Suppressor macrophage treated with lipopolysaccharide for 1 hour (primary cell): ENCODE measurements around the gene CDC73.
A peak's percentile ranks its signal among the peaks of the same experiment; 100 is the strongest.
"Not testable (repeated sequence)": the region's sequence is repeated elsewhere in the genome, so short reads cannot be mapped to it uniquely, and the experiment has no call there.

Experiments used
- DNase-seq, 3 donors: peaks; one replicate each; pipeline ENCODE4 v3.0.0-alpha.2; 2020 to 2022

The CDC73 gene

GRCh38 chr1:193181985-193182384, 60.2 kb downstream of the CDC73 start:
- no peak for DNase-seq

DNA sequence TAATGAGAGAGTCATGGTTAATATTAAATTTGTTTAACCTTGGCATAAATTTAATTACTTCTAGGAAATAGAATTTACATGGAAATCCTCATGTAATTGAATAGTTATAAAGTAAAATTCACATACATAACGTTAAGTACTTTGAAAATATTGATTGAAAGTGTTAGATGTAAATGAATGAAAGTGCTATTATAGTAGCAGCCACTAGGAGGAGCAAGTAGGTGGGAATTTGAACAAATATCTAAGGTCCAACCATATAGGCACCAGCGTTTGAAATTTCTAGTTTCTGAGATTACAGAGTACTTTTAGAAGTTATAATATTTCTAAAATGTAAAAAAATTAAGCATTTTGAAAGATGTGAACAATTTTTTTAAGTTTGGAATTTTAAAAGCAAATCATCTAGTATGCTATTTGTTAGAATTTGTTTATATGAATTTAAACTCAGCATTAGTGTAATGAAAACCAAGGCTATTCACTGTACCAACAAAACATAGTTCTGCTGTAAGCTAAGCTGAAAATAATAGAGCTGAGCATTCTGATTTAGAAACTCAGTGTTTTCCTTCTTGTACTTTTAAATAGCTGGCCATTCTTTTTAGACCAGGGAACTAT, 61.3 kb downstream of the CDC73 start:
- peak; percentile 71 to 76 (median 75) for DNase-seq

- no peak for DNase-seq
Measured at GRCh38 chr1:193184776-193185175, 62.9 kb downstream of the CDC73 start.

GRCh38 chr1:193185211-193185610, 63.4 kb downstream of the CDC73 start:
- DNase-seq: no peak

- peak in 2 of 3 donors; percentile 7 to 22 for DNase-seq
Measured at GRCh38 chr1:193185901-193186731, 64.3 kb downstream of the CDC73 start, which contains the start of gene B3GALT2. Gene B3GALT2, minus strand, starts transcription at chr1:193186613. Its CDS starts 5,051 bp downstream, at chr1:193181562.

DNA sequence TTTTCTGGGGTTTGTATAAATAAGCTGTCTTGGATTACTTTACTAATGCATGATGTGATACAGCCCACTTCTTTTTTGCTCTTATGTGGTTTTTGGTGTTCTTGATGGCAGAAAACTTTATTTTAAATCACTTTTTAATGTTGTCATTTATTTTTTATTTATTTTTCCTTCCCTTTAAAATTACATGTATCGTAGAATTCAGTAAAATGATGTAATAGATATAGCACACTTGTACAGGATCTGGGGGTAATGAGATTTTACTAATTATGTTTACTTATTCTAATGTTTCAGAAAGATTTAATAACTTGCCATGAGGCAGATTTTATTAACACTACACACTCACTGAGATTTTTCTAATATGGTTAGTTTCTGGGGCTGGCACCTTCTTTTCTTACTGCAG, 65.3 kb downstream of the CDC73 start:
- no peak for DNase-seq

GRCh38 chr1:193188915-193189314, 67.1 kb downstream of the CDC73 start:
- DNase-seq: not testable (repeated sequence)

DNA sequence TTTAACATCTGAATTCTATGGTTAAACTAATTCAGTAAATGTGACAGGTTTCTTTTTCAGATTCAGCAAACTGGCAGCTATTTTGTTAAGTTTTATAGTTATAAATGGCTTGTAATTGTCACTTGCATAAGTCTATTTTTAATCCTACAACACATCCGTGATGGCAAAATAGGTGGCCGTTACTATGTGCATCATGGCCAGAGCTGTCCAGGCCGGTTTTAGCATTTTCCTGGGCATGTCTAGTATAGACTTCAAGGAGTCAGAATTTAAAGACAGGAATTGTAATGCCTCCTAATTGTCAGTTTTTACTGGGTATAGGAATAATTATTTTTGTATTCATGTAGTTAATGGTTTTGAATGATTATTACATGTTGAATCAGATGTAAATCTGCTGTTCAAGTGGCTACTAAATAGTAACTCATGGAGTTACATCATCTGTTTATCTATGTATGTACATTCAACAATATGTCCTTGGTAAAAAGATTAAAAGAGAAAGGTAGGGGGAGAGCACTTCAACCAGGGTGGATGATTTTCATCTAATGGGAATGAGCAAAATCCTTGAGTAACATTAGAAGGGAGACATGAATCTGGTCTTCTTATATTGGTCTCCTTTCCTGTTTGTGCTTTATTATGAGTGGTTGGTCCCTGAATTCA, 67.7 kb downstream of the CDC73 start:
- DNase-seq: no peak

DNA sequence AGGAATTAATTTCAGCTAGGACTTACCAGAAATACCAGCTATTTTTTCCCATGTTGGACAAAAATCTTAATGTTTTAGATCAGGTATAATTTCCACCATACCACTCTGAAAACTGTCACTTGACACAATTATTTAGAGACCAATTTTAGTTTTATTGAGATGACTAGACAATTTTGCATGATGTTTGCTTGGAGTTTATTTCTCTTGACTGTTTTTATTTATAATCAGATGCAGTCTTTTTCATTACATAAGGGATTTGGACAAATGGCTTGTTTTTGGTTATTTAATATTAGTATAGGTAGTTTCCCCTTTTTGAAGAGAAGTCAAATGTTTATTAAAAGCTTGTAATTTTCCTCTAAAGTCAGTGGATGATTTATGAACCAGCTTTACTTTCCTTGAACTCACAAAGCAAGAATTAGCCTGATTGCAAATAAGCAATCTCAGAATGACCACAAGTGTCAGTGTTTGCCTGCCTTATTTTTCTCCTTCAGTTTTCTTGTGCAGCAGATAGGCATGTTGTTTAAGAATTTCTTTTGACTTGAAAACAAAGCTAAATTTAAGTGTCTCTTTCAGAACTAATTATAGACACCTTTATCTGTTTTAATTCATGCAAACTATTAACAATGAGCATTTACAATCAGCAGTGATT, 68.4 kb downstream of the CDC73 start:
- DNase-seq: no peak

GRCh38 chr1:193192586-193192985, 70.8 kb downstream of the CDC73 start:
- DNase-seq: no peak

DNA sequence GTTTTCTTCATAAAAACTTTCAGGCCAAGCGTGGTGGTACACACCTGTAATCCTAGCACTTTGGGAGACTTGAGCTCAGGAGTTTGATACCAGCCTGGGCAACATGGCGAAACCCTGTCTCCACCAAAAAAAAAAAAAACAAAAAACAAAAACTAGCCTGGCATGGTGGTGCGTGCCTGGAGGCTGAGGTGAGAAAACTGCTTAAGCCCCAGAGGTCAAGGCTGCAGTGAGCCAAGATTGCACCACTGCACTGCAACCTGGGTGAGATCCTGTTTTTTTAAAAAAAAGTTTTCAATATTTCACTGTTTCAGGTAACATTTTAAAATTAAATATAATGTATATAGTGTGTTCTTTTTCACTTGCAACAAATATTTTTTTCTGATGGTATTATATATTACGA, 78.1 kb downstream of the CDC73 start:
- no peak for DNase-seq

DNA sequence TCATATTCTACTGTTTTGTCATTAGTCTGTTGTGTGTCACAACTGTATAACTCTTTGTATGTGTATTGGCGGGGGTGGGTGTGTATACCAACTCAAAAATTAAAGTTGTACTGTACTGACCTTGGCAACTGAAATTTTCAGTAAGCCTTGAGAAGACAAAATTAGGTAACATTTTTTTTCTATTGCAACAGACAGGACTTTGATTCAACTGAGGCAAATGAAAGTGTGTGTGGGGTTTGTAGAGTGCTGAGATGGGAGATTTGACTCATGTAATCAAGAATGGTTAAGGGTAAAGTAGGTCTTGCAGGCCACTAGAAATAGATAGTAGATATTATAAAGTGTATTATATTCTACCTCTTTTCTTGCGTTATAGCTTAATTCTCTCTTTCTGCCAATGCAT, 79.2 kb downstream of the CDC73 start:
- DNase-seq: no peak

DNA sequence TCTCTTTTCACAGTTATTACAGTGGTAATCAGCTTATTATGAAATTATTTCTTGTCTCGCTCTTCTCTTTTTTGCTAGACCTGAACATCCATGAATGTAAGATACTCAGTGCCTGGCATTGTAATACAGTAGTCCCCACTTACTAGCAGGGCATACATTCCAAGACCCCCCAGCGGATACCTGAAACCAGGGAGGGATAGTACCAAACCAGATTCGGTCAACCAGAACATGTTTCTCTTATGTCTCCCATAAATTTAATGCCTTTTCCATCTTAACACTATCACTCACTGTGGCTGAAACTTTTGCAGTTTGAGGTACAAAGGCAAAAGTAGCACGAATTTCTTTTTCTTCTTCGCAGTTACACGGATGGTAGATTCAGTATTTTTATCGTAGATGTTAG, 89.2 kb downstream of the CDC73 start:
- DNase-seq: no peak

GRCh38 chr1:193211539-193211938, 89.7 kb downstream of the CDC73 start:
- DNase-seq: peak; percentile 39 to 75 (median 54)

DNA sequence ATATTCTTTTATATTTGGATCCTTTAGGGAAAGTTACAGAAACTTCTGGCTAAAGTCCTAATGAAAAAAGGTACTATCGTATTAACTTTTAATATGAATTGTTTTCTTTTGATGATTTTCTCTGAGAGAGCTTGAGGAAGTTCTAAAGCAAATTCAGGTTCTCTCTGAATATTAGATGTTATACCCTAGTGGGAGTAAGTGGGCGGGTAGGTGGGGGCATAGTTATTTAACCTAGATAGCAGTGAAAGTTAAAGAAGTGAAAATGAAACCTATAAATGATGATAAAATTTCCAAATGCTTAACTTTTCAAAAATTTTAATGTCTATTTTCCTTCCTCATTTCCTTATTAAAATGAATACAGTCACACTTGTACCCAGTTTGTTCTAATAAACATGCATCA, 90.8 kb downstream of the CDC73 start:
- peak; percentile 6 to 34 (median 11) for DNase-seq

DNA sequence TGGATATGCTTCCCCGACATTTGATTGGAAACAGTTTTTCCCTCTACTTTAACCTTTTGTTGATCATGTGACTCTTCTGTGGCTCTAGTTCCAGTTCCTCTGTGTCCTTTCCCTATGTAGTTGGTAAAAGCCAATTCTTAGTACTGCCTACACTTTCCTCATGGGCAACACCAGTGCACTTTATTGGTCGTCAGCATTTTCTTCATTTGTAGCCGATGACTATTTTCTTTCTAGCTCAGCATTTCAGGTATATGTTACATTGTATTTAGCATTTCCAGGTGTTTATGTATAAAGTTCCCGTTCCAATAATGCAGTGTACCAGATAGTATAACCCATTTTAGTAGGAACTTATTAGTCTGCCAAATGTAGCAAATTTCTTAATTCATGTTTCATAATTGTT, 92.2 kb downstream of the CDC73 start:
- DNase-seq: no peak

DNA sequence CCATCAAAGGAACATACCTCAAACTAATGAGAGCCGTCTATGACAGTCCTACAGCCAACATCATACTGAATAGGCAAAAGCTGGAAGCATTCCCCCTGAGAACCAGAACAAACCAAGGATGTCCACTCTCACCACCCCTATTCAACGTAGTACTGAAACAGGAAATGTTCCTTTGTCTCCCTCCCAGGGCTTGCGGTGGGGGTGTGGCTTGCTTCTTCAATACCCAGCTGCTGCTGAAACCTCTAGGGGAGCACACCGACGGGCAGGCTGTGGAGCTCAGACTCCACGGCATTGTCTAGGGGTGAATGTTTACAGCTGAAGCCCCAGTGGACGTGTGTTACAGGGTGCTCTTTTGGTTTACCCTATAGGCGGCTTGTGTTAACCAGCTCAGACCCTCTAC, 95.1 kb downstream of the CDC73 start:
- DNase-seq: no peak

DNA sequence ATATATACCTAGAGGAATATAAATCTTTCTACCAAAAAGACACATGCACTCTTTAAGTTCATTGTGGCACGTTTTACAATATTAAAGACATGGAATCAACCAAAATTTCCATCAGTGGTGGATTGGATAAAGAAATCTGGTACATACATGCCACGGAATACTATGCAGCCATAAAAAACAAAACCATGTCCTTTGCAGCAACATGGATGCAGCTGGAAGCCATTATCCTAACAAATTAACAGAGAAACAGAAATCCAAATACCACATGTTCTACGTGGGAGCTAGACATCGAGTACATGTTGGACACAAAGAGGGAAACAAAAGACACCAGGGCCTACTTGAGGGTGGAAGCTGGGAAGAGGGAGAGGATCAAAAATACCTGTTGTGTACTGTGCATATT, 97.6 kb downstream of the CDC73 start:
- no peak for DNase-seq

DNA sequence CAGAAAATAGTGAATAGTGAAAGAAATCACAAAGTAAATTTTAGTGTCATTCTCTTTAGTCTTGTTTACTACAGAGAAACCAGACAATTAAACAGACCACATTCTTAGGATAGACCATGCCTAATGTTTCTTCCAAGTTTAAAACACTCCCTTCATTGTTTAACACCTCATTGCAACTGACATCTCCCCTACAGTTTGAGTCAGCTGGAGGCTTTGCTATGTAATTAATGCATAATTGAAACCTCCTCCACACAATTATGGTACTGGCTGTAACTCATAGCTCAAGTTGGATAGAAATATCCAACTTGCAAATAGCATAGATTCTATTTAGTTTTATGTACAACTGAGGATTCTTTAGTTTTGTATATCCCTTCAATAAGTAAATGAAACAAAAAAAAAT, 99.8 kb downstream of the CDC73 start:
- DNase-seq: no peak

- DNase-seq: no peak
Measured at GRCh38 chr1:193222056-193222615, 100.3 kb downstream of the CDC73 start.

- no peak for DNase-seq
Measured at GRCh38 chr1:193229136-193229535, 107.3 kb downstream of the CDC73 start.

GRCh38 chr1:193231146-193231545, 109.3 kb downstream of the CDC73 start:
- DNase-seq: not testable (repeated sequence)

DNA sequence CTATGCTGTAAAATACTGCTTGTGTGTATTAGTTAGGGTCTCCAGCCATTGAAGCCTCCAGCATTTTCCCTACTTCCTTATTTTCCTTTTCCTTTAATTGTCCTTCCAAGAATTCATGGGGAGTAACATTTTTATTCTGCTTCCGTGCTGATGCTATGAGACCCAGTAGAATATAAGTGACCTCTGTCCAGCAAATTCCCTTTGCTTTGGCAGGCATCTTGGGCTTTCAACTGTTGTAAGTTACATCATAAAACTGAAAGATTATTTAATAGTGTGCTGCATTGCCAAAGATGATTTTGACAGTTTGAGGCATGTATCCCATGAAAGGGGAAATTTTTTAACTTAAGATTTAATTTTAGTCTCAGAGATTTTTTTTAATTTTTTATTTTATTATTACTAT, 112.7 kb downstream of the CDC73 start:
- DNase-seq: no peak
